HG03521 (cell line): ENCODE data around the gene DNAJC28.

ENCODE experiments used
- ATAC-seq: cut with Tn5 transposase; IDR thresholded peaks from one replicate; pipeline ENCODE4 v1.9.1; 2021; ENCODE audit warnings: mild to moderate bottlenecking, moderate library complexity; ENCODE audit not compliant: unreplicated experiment

Gene DNAJC28

GRCh38 chr21:33441489-33442477 lies 49.7 kb downstream of the DNAJC28 start:
- peak; percentile 62 for ATAC-seq
